H1 (cell line): Measurements from ENCODE around the gene ALDH1L2. TPM values are rescaled to one million over a fixed set of nuclear protein-coding genes. Genes with fewer than 3 reads are reported as not detected.

Experiments
- CTCF ChIA-PET: fragments of 300-600 bp; sonication (Branson Sonifier 250); formaldehyde crosslinking; loops from one replicate; lab custom pipeline; 2021; ENCODE audit not compliant: partially characterized antibody; lab: Charles Lee
- POLR2A ChIA-PET: fragments of 300-600 bp; sonication (Branson Sonifier 250); formaldehyde crosslinking; loops from one replicate; lab custom pipeline; 2021; ENCODE audit warnings: inconsistent platforms; ENCODE audit not compliant: partially characterized antibody; lab: Charles Lee
- DNase-seq, 2 experiments: peaks; one replicate each; pipeline versions ENCODE4 v3.0.0 to v3.0.0-alpha.2; 2010 to 2022; ENCODE audit warnings: low spot score in 2 of 2, low read depth in 1 of 2, mixed read lengths in 1 of 2
- FAIRE-seq: peaks from 2 replicates; lab custom pipeline; 2011; peaks lifted over from hg19 to GRCh38; lab: Jason Lieb, UNC
- H2AFZ ChIP-seq: 2 replicates; pipeline ENCODE4 v1.8.1; 2012; ENCODE audit warnings: low read length, inconsistent platforms
- H2AK5ac ChIP-seq: 2 replicates; pipeline ENCODE4 v1.6.1; 2013; ENCODE audit warnings: low read depth, low read length
- H2BK120ac ChIP-seq: replicated peaks from 2 replicates; pipeline ENCODE3; 2013; ENCODE audit warnings: low read depth, low read length, inconsistent platforms
- H2BK12ac ChIP-seq: 2 replicates; pipeline ENCODE4 v1.6.1; 2013; ENCODE audit warnings: low read depth, low read length
- H2BK15ac ChIP-seq: 2 replicates; pipeline ENCODE4 v1.6.1; 2013; ENCODE audit warnings: low read length
- H2BK20ac ChIP-seq: 2 replicates; pipeline ENCODE4 v1.6.1; 2013; ENCODE audit warnings: low read length
- H2BK5ac ChIP-seq: 2 replicates; pipeline ENCODE4 v1.6.1; 2013; ENCODE audit warnings: low read depth, low read length
- H3K14ac ChIP-seq: 2 replicates; pipeline ENCODE4 v1.6.1; 2013; ENCODE audit warnings: inconsistent platforms; ENCODE audit not compliant: insufficient read length
- H3K18ac ChIP-seq: 2 replicates; pipeline ENCODE4 v1.6.1; 2013; ENCODE audit warnings: low read length; ENCODE audit errors: extremely low read depth
- H3K23ac ChIP-seq: 2 replicates; pipeline ENCODE4 v1.6.1; 2013; ENCODE audit warnings: inconsistent platforms; ENCODE audit not compliant: insufficient read length
- H3K23me2 ChIP-seq: 2 replicates; pipeline ENCODE4 v1.6.1; 2013; ENCODE audit warnings: low read depth, low read length
- H3K27ac ChIP-seq: 2 replicates; pipeline ENCODE4 v1.6.1; 2011; ENCODE audit warnings: low read depth, low read length, inconsistent platforms
- H3K27me3 ChIP-seq, 4 experiments: replicated peaks in 1 of 4; 1 replicate in 1 of 4; 2 replicates in 3 of 4; pipeline versions ENCODE4 v1.6.1 to v1.8.1; 2011 to 2013; ENCODE audit warnings: low read length in 3 of 4, mild to moderate bottlenecking in 3 of 4, inconsistent platforms in 2 of 4, mixed read lengths in 2 of 4, moderate library complexity in 1 of 4; ENCODE audit not compliant: control insufficient read depth in 3 of 4, insufficient read depth in 3 of 4; ENCODE audit errors: extremely low read depth in 1 of 4
- H3K36me3 ChIP-seq, 4 experiments: 2 replicates each; pipeline versions ENCODE4 v1.6.1 to v1.8.1; 2011 to 2013; ENCODE audit warnings: mild to moderate bottlenecking in 4 of 4, low read length in 3 of 4, moderate library complexity in 2 of 4, control low read depth in 1 of 4, inconsistent platforms in 1 of 4; ENCODE audit not compliant: insufficient read depth in 4 of 4, control insufficient read depth in 2 of 4
- H3K4ac ChIP-seq: replicated peaks from 2 replicates; pipeline ENCODE3; 2013; ENCODE audit warnings: low read length, low read depth, mixed read lengths, inconsistent platforms; ENCODE audit not compliant: insufficient read length
- H3K4me1 ChIP-seq, 4 experiments: replicated peaks in 1 of 4; 1 replicate in 1 of 4; 2 replicates in 3 of 4; pipeline versions ENCODE4 v1.6.1 to v1.8.1; 2011 to 2013; ENCODE audit warnings: low read length in 3 of 4, inconsistent platforms in 2 of 4, mixed read lengths in 1 of 4; ENCODE audit not compliant: insufficient read depth in 4 of 4, control insufficient read depth in 3 of 4
- H3K4me2 ChIP-seq, 2 experiments: 2 replicates each; pipeline versions ENCODE4 v1.6.1 to v1.8.1; 2011 to 2013; ENCODE audit warnings: low read depth in 2 of 2, low read length in 2 of 2, control low read depth in 1 of 2, inconsistent platforms in 1 of 2, mild to moderate bottlenecking in 1 of 2; ENCODE audit not compliant: insufficient read depth in 1 of 2
- H3K4me3 ChIP-seq, 4 experiments: fragments of 200-600, 300-600 bp in 1 of 4; sonication (generic), shearing (Covaris generic), sonication (Bioruptor Twin) in 1 of 4; 2 replicates each; pipeline versions ENCODE4 v1.5.1 to v1.8.1; 2011 to 2016; ENCODE audit warnings: low read length in 4 of 4, low read depth in 3 of 4, control low read depth in 2 of 4, inconsistent platforms in 2 of 4, mild to moderate bottlenecking in 2 of 4, mixed read lengths in 1 of 4, moderate library complexity in 1 of 4; ENCODE audit not compliant: insufficient read depth in 2 of 4; ENCODE audit errors: extremely low read depth in 1 of 4
- H3K56ac ChIP-seq: replicated peaks from 2 replicates; pipeline ENCODE3; 2013; ENCODE audit warnings: low read depth, mild to moderate bottlenecking, mixed read lengths, low read length, inconsistent platforms; ENCODE audit not compliant: insufficient read length
- H3K79me1 ChIP-seq: 2 replicates; pipeline ENCODE4 v1.6.1; 2013; ENCODE audit warnings: low read depth, low read length, control low read depth
- H3K79me2 ChIP-seq, 2 experiments: 2 replicates each; pipeline versions ENCODE4 v1.6.1 to v1.8.1; 2012 to 2013; ENCODE audit warnings: low read length in 2 of 2, mild to moderate bottlenecking in 2 of 2, inconsistent platforms in 1 of 2; ENCODE audit not compliant: insufficient read depth in 2 of 2, control insufficient read depth in 1 of 2
- H3K9ac ChIP-seq, 4 experiments: replicated peaks in 1 of 4; 1 replicate in 1 of 4; 2 replicates in 3 of 4; pipeline versions ENCODE4 v1.6.1 to v1.8.1; 2011 to 2013; ENCODE audit warnings: low read depth in 3 of 4, low read length in 3 of 4, control low read depth in 2 of 4, mild to moderate bottlenecking in 2 of 4, moderate library complexity in 2 of 4, inconsistent platforms in 1 of 4; ENCODE audit errors: extremely low read depth in 1 of 4
- H3K9me3 ChIP-seq, 2 experiments: 2 replicates each; pipeline versions ENCODE4 v1.6.1 to v1.8.1; 2012 to 2013; ENCODE audit warnings: mild to moderate bottlenecking in 2 of 2, moderate library complexity in 2 of 2, control low read depth in 1 of 2, inconsistent platforms in 1 of 2, low read depth in 1 of 2, low read length in 1 of 2, mixed read lengths in 1 of 2; ENCODE audit not compliant: insufficient read depth in 2 of 2
- H4K20me1 ChIP-seq, 2 experiments: replicated peaks in 1 of 2; 2 replicates each; pipeline versions ENCODE3 to v1.8.1; 2011 to 2013; ENCODE audit warnings: inconsistent platforms in 2 of 2, low read length in 2 of 2, mild to moderate bottlenecking in 1 of 2; ENCODE audit not compliant: insufficient read depth in 2 of 2, control insufficient read depth in 1 of 2
- H4K5ac ChIP-seq: 2 replicates; pipeline ENCODE4 v1.6.1; 2013; ENCODE audit warnings: low read length, low read depth, mixed read lengths, inconsistent platforms; ENCODE audit not compliant: insufficient read length
- H4K8ac ChIP-seq: 2 replicates; pipeline ENCODE4 v1.8.0; 2013; ENCODE audit warnings: mild to moderate bottlenecking, moderate library complexity, low read length, inconsistent platforms; ENCODE audit not compliant: insufficient read depth; ENCODE audit errors: extremely low read depth
- H4K91ac ChIP-seq: replicated peaks from 2 replicates; pipeline ENCODE3; 2013; ENCODE audit warnings: low read length, mixed read lengths, inconsistent platforms; ENCODE audit not compliant: insufficient read length
- EGR1 ChIP-seq: IDR thresholded peaks from 2 replicates; pipeline ENCODE4 v1.6.1; 2011; ENCODE audit warnings: low read depth, low read length, borderline replicate concordance
- KDM1A ChIP-seq: fragments of 200-600, 300-600 bp; sonication (generic); IDR thresholded peaks from 2 replicates; pipeline ENCODE4 v1.7.1; 2016; ENCODE audit warnings: mild to moderate bottlenecking, low read length, borderline replicate concordance
- RBBP5 ChIP-seq: IDR thresholded peaks from 2 replicates; pipeline ENCODE4 v1.7.1; 2012; ENCODE audit warnings: low read depth, mild to moderate bottlenecking, inconsistent platforms, low read length, moderate library complexity, borderline replicate concordance
- SP2 ChIP-seq: IDR thresholded peaks from 2 replicates; pipeline ENCODE4 v1.6.1; 2012; ENCODE audit warnings: mild to moderate bottlenecking, low read length, inconsistent platforms
- SRF ChIP-seq: IDR thresholded peaks from 2 replicates; pipeline ENCODE4 v1.6.1; 2011; ENCODE audit warnings: mild to moderate bottlenecking, low read depth, low read length, moderate library complexity
- TAF1 ChIP-seq: IDR thresholded peaks from 2 replicates; pipeline ENCODE4 v1.6.1; 2011; ENCODE audit warnings: mild to moderate bottlenecking, low read depth, low read length
- TEAD4 ChIP-seq: IDR thresholded peaks from 2 replicates; pipeline ENCODE4 v1.6.1; 2012; ENCODE audit warnings: low read depth, low read length, inconsistent platforms, mixed read lengths
- WGBS, 2 experiments: shearing (Covaris generic) in 1 of 2; methylation state at CpG; one replicate each; pipeline versions ENCODE4 v1.1.6 to v1.1.7; 2013 to 2015; ENCODE audit warnings: low lambda C conversion rate in 2 of 2, mixed read lengths in 2 of 2, inconsistent platforms in 1 of 2, low coverage in 1 of 2, missing lambda C conversion rate in 1 of 2; ENCODE audit not compliant: insufficient replicate concordance in 2 of 2, insufficient coverage in 1 of 2, insufficient read length in 1 of 2; ENCODE audit errors: extremely low coverage in 1 of 2, missing lambda C conversion rate in 1 of 2; 5-methylcytosine and 5-hydroxymethylcytosine counted together
- polyA plus RNA-seq, 7 experiments: library from polyadenylated mRNA; depleted of rRNA in 3 of 7; stranded (reverse) in 5 of 7; unstranded in 2 of 7; fragments of >200 nt in 5 of 7; fragments of 200-250 nt in 2 of 7; gene quantifications; 1 replicate in 5 of 7; 2 replicates in 1 of 7; 4 replicates in 1 of 7; pipeline versions ENCODE4 v1.2.1 to v1.2.3, GENCODE V29; 2011 to 2013; ENCODE audit warnings: missing spikeins in 2 of 7, mixed read lengths in 2 of 7
- total RNA-seq: library from RNA; stranded (reverse); fragmentation: NEBNext Ultra II Directional; extraction: Animal tissue kit (Norgen Biotek cat#: 25700); gene quantifications from 2 replicates; pipeline ENCODE4 v1.2.1, GENCODE V29; 2021
- TF ChIP-seq, protein P1 (sequence below): IDR thresholded peaks from 2 replicates; pipeline ENCODE4 v1.6.1; 2012; ENCODE audit warnings: inconsistent platforms

Gene ALDH1L2
- total and polyA plus RNA-seq, 2 of the 8 experiments (the other 6 are each of a cell fraction or from before 2014, with no cell fraction given) = 3.7 to 7.2 TPM

DNA sequence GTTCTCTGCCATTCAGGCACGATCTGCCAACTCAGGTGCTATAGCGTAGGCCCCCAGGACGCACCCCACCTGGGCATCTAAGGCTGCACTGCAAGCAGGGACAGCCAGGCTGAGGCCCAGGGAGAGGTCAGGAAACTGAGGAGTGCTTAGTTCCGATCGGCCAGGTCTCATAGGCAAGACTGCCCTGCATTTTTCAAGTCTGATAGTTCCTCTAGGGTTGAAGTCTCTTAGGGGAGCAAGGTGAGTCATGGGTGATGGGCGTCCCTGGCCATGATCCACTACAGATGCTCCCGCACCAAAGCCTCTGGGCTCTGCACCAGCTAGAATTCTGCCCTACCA lies 84.9 kb downstream of the ALDH1L2 start:
- Histone ChIP-seq H3K56ac (no peak overlapping the region), H3K79me2 (no peaks in the 10 kb centered on the region), H2AK5ac (no peak overlapping the region), H3K4me3 (no peak overlapping the region), H3K79me1 (peaks cover 6% of the 10 kb centered on the region; the same call in 1 of the 2 replicates), H3K4me2 (no peak overlapping the region), H3K14ac (no peak overlapping the region), H2BK20ac (no peak overlapping the region), H3K23me2 (no peaks in the 10 kb centered on the region), H3K27me3 (no peaks in the 10 kb centered on the region), H3K23ac (no peak overlapping the region), H4K20me1 (peaks cover 0 to 9% of the 10 kb centered on the region in 2 experiments), H3K27ac (no peak overlapping the region), H3K4ac (no peak overlapping the region), H2AFZ (no peak overlapping the region), H3K9me3 (no peaks in the 10 kb centered on the region), H3K18ac (no peak overlapping the region), H3K36me3 (peaks cover 11 to 68% (median 46%) of the 10 kb centered on the region in 4 experiments), H2BK120ac (no peak overlapping the region), H3K9ac (no peak overlapping the region), H2BK12ac (no peak overlapping the region), H4K5ac (no peak overlapping the region), H4K91ac (no peak overlapping the region), H3K4me1 (no peaks in the 10 kb centered on the region), H4K8ac (0 out of 2 replicates have a peak overlapping the region, but pooled peaks have one; percentile 3), H2BK15ac (no peak overlapping the region), H2BK5ac (no peak overlapping the region; the same call in 1 of the 2 replicates)
- DNase-seq (no peak), FAIRE-seq (no peak)
- TF ChIP-seq TEAD4 (no peak), RBBP5 (no peak), TAF1 (no peak), KDM1A (no peak), SRF (no peak), SP2 (no peak), EGR1 (no peak)
- TF ChIP-seq, protein P1, sequence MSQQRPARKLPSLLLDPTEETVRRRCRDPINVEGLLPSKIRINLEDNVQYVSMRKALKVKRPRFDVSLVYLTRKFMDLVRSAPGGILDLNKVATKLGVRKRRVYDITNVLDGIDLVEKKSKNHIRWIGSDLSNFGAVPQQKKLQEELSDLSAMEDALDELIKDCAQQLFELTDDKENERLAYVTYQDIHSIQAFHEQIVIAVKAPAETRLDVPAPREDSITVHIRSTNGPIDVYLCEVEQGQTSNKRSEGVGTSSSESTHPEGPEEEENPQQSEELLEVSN = no peak
- ChIA-PET POLR2A (no interaction called here), CTCF (no interaction called here)
- 74% methylated on average over 7 of the region's 7 CpGs; no CpG with 5 or more reads in 1 of the 2 experiments for WGBS, 2 experiments
